HEK293 (cell line): Measurements from ENCODE around the gene GRK3.

Experiments
- CTCF ChIA-PET: fragments of 350-600 bp; formaldehyde crosslinking; extraction: SDS; loops from one replicate; lab custom pipeline; 2021; ENCODE audit warnings: antibody characterized with exemption; lab: Yijun Ruan, JAX
- POLR2A ChIA-PET: fragments of 300-600 bp; formaldehyde crosslinking; extraction: SDS; loops from one replicate; lab custom pipeline; 2020; ENCODE audit warnings: antibody characterized with exemption, inconsistent platforms; lab: Yijun Ruan, JAX
- H3K27ac ChIP-seq: fragments of 200-500 bp; sonication (Bioruptor generic); 2 replicates; pipeline ENCODE4 v1.5.1; 2014; ENCODE audit warnings: low read depth, low read length, control low read depth, inconsistent platforms; ENCODE audit errors: extremely low read depth
- H3K36me3 ChIP-seq, 2 experiments: fragments of 200-500 bp in 1 of 2; sonication (Bioruptor generic) in 1 of 2; 1 replicate in 1 of 2; 2 replicates in 1 of 2; pipeline ENCODE4 v1.5.1; 2014 to 2017; ENCODE audit warnings: inconsistent platforms in 2 of 2, low read length in 2 of 2; ENCODE audit not compliant: control insufficient read depth in 2 of 2, insufficient read depth in 1 of 2
- H3K4me1 ChIP-seq: fragments of 200-500 bp; sonication (Bioruptor generic); 2 replicates; pipeline ENCODE4 v1.5.1; 2014; ENCODE audit warnings: mild to moderate bottlenecking, low read length, inconsistent platforms; ENCODE audit not compliant: control insufficient read depth, insufficient read depth
- H3K4me3 ChIP-seq: 2 replicates; pipeline ENCODE4 v1.5.1; 2011; ENCODE audit warnings: low read depth, mild to moderate bottlenecking, control low read depth, low read length, moderate library complexity
- H3K9me3 ChIP-seq: fragments of 200-500 bp; sonication (Bioruptor generic); 2 replicates; pipeline ENCODE4 v1.5.1; 2014; ENCODE audit warnings: low read depth, low read length, inconsistent platforms; ENCODE audit not compliant: control insufficient read depth, insufficient read depth
- INSM2 ChIP-seq: fragments of 450-650 bp; formaldehyde crosslinking; IDR thresholded peaks from 2 replicates; pipeline ENCODE4 v1.5.1; 2016; ENCODE audit warnings: missing biosample characterization, missing genetic modification characterization
- KLF9 ChIP-seq: fragments of 450-650 bp; formaldehyde crosslinking; IDR thresholded peaks from 2 replicates; pipeline ENCODE4 v1.5.1; 2016; ENCODE audit warnings: missing biosample characterization, missing genetic modification characterization, low read depth
- MEIS1 ChIP-seq: sonication (generic); formaldehyde crosslinking; IDR thresholded peaks from 2 replicates; pipeline ENCODE4 v1.8.1; 2022; ENCODE audit warnings: missing genetic modification reagents, mild to moderate bottlenecking, borderline replicate concordance
- REPIN1 ChIP-seq: fragments of 450-650 bp; formaldehyde crosslinking; IDR thresholded peaks from 2 replicates; pipeline ENCODE4 v1.5.1; 2017; ENCODE audit warnings: missing biosample characterization, missing genetic modification characterization, low read depth
- ZIC2 ChIP-seq: fragments of 450-650 bp; formaldehyde crosslinking; IDR thresholded peaks from 2 replicates; pipeline ENCODE4 v1.5.1; 2016; ENCODE audit warnings: missing biosample characterization, missing genetic modification characterization
- ZNF548 ChIP-seq: fragments of 450-650 bp; formaldehyde crosslinking; IDR thresholded peaks from 2 replicates; pipeline ENCODE4 v1.5.1; 2016; ENCODE audit warnings: missing biosample characterization, missing genetic modification characterization
- ZNF585B ChIP-seq: fragments of 450-650 bp; formaldehyde crosslinking; IDR thresholded peaks from 2 replicates; pipeline ENCODE4 v1.5.1; 2016; ENCODE audit warnings: missing biosample characterization, missing genetic modification characterization
- ZNF596 ChIP-seq: fragments of 450-650 bp; IDR thresholded peaks from 2 replicates; pipeline ENCODE4 v1.5.0; 2018; ENCODE audit warnings: missing biosample characterization, mild to moderate bottlenecking, missing genetic modification characterization, moderate library complexity
- ZNF600 ChIP-seq: fragments of 450-650 bp; formaldehyde crosslinking; IDR thresholded peaks from 2 replicates; pipeline ENCODE4 v1.5.1; 2016; ENCODE audit warnings: missing biosample characterization, missing genetic modification characterization
- ZNF623 ChIP-seq: fragments of 450-650 bp; formaldehyde crosslinking; IDR thresholded peaks from 2 replicates; pipeline ENCODE4 v1.5.1; 2016; ENCODE audit warnings: missing biosample characterization, missing genetic modification characterization
- ZNF843 ChIP-seq: fragments of 450-650 bp; formaldehyde crosslinking; IDR thresholded peaks from 2 replicates; pipeline ENCODE4 v1.5.1; 2016; ENCODE audit warnings: missing biosample characterization, missing genetic modification characterization
- TF ChIP-seq, protein P1 (sequence below): fragments of 450-650 bp; formaldehyde crosslinking; IDR thresholded peaks from 2 replicates; pipeline ENCODE4 v1.5.0; 2017; ENCODE audit warnings: missing biosample characterization, missing genetic modification characterization, borderline replicate concordance
- TF ChIP-seq, protein P2 (sequence below): fragments of 450-650 bp; formaldehyde crosslinking; IDR thresholded peaks from 2 replicates; pipeline ENCODE4 v1.5.1; 2016; ENCODE audit warnings: missing biosample characterization, missing genetic modification characterization

The GRK3 gene

DNA sequence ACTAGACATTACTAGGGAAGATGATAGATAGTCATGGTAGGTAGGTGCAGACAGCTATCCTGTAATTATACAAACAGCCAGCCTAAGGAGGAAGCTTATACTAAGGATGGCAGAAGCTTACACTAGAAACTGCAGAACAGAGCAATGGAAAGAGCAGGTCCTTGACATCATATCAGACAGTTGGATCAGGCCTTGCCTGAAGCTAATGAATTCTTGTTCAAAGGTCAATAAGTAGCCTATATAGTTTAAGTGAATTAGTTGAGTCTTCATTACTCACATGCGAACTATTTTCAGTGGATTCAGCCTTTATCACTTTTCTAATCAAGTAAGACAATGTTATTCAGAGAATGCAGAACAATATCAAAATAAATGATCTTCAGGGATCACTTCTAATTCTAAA is 22.3 kb upstream of the GRK3 start:
- CTCF ChIA-PET = interaction anchor here (0.5 to 1.4 kb wide), 5 partner anchors 12 to 146 kb away, joined by 3 to 6 read pairs (median 3); no protein-coding TSS in a partner anchor
- Histone ChIP-seq H3K9me3 (no peaks in the 10 kb centered on the region), H3K36me3 (no peaks in the 10 kb centered on the region), H3K27ac (no peak overlapping the region), H3K4me3 (no peak overlapping the region), H3K4me1 (peaks cover 7% of the 10 kb centered on the region)
- TF ChIP-seq ZIC2 (tag by site-specific recombination) (no peak), ZNF600 (tag by site-specific recombination) (no peak), REPIN1 (tag by site-specific recombination) (no peak), ZNF596 (tag by site-specific recombination) (no peak), ZNF548 (no peak), KLF9 (tag by site-specific recombination) (no peak), INSM2 (tag by site-specific recombination) (no peak), ZNF623 (tag by site-specific recombination) (no peak)
- TF ChIP-seq, protein P1, sequence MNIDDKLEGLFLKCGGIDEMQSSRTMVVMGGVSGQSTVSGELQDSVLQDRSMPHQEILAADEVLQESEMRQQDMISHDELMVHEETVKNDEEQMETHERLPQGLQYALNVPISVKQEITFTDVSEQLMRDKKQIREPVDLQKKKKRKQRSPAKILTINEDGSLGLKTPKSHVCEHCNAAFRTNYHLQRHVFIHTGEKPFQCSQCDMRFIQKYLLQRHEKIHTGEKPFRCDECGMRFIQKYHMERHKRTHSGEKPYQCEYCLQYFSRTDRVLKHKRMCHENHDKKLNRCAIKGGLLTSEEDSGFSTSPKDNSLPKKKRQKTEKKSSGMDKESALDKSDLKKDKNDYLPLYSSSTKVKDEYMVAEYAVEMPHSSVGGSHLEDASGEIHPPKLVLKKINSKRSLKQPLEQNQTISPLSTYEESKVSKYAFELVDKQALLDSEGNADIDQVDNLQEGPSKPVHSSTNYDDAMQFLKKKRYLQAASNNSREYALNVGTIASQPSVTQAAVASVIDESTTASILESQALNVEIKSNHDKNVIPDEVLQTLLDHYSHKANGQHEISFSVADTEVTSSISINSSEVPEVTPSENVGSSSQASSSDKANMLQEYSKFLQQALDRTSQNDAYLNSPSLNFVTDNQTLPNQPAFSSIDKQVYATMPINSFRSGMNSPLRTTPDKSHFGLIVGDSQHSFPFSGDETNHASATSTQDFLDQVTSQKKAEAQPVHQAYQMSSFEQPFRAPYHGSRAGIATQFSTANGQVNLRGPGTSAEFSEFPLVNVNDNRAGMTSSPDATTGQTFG = no peak
- TF ChIP-seq, protein P2, sequence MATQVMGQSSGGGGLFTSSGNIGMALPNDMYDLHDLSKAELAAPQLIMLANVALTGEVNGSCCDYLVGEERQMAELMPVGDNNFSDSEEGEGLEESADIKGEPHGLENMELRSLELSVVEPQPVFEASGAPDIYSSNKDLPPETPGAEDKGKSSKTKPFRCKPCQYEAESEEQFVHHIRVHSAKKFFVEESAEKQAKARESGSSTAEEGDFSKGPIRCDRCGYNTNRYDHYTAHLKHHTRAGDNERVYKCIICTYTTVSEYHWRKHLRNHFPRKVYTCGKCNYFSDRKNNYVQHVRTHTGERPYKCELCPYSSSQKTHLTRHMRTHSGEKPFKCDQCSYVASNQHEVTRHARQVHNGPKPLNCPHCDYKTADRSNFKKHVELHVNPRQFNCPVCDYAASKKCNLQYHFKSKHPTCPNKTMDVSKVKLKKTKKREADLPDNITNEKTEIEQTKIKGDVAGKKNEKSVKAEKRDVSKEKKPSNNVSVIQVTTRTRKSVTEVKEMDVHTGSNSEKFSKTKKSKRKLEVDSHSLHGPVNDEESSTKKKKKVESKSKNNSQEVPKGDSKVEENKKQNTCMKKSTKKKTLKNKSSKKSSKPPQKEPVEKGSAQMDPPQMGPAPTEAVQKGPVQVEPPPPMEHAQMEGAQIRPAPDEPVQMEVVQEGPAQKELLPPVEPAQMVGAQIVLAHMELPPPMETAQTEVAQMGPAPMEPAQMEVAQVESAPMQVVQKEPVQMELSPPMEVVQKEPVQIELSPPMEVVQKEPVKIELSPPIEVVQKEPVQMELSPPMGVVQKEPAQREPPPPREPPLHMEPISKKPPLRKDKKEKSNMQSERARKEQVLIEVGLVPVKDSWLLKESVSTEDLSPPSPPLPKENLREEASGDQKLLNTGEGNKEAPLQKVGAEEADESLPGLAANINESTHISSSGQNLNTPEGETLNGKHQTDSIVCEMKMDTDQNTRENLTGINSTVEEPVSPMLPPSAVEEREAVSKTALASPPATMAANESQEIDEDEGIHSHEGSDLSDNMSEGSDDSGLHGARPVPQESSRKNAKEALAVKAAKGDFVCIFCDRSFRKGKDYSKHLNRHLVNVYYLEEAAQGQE (tag by site-specific recombination) = no peak
- POLR2A ChIA-PET = no interaction called here

DNA sequence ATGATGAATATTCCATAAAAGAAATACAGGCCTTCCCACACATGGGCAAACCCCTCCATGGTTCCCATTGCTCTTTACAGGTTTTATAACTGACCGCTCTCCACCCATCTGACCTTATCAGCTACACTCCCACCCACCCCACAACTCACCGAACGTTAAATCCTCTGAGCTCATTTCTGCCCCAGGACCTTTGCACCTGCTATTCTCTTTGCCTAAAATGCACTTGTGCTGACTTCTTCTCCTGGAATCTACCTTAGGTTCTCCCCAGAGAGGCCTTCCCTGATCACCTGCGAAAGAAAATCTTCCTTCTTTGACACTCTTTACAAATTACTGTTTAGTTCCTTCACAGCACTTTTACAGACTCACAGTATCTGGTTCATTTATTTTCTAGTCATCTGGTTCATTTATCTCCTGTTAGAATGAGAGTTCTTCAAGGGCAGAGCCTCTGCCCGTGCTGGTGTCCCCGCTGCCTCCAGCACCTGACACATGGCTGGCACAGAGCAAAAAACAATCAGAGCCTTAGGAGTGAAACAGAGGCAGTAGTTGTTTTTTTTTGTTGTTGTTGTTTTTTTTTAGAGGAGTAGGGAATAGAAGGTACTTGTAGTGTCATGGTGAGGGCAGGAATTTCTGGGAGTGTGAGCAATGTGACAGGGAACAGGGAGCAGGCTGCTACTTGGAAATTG is 21.6 kb upstream of the GRK3 start:
- TF ChIP-seq ZNF843 (tag by site-specific recombination) (no peak), ZNF623 (tag by site-specific recombination) (peak; percentile 96)
- CTCF ChIA-PET = interaction anchor here (1.4 kb wide), 1 partner anchor 11 kb away, joined by 4 read pairs; no protein-coding TSS in a partner anchor
- peaks cover 7% of the 10 kb centered on the region for H3K4me1 ChIP-seq
- POLR2A ChIA-PET = no interaction called here
- H3K27ac ChIP-seq = no peak overlapping the region
- no peaks in the 10 kb centered on the region for H3K36me3 ChIP-seq
- no peaks in the 10 kb centered on the region for H3K9me3 ChIP-seq
- no peak overlapping the region for H3K4me3 ChIP-seq

DNA sequence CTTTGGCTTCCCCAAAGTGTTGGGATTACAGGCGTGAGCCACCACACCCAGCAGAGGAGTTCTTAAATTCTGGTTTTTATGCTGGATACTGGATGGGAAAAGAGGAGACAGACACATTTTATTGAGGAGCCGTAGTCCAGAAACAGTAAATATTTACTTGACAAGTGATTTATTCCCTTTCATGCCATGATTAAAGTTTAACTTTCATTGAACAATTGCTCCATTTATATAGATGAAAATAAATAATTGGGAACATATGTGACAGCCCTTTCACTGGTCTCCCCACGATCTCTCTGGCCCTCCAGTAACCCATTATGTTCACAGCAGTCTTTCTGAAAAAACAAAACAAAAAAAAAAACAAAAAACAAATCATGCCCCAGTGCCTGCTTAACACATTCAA is 19.3 kb upstream of the GRK3 start:
- peaks cover 7% of the 10 kb centered on the region for H3K4me1 ChIP-seq
- H3K4me3 ChIP-seq = no peak overlapping the region
- H3K9me3 ChIP-seq = no peaks in the 10 kb centered on the region
- POLR2A ChIA-PET = no interaction called here
- TF ChIP-seq ZNF585B (tag by site-specific recombination) (no peak), MEIS1 (CRISPR knock-in tag) (no peak)
- no peak overlapping the region for H3K27ac ChIP-seq
- no peaks in the 10 kb centered on the region for H3K36me3 ChIP-seq
- CTCF ChIA-PET = no interaction called here
